ENCODE measurements around the gene BTBD10. TPM values are rescaled to one million over a fixed set of nuclear protein-coding genes. Genes with fewer than 3 reads are reported as not detected.
A peak's percentile ranks its signal among the peaks of the same experiment; 100 is the strongest.

The BTBD10 gene
- total RNA-seq, 1 donor from 2014 or later: 82.2 TPM

DNA sequence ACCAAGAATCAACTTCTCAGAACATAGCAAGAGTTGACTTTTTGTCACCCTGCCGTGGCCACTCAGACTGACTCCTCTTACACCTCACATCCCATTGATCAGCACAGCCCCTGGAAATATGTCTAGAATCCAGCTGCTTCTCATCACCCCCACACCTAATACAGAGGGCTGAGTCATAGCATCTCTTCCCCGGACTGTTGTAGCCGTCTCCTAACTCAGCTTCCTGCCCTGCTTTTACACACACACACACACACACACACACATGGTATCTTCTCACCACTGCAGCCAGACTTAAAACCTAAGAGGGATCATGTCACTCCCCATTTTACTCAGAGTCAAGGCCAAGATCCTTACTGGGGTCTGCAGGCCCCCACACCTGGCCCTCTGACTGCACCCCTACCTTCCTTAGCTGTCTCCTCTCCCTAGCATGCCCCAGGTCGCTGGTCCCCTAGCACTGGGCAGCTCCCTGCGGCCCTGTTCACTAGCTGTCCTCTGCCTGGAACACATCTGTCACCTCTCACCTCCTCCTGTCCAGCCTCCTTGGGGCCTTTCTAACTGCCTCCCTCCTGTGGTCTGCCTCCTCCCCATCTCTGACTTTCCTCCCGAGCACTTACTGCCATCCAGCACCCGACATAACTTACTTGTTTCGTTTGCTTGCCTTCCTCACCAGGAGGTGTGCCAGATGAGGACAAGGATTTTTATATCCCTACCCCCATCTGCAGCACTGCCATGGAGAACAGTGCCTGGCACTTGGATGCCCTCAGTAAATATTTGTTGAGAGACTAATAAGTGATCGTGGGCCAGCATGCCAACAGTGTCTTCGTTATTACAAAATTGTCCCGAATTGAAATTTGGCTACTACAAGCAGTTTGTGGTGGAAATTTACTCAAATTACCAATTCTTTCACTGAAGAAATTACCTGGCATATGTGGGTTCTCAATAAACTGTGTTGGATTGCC is 123.5 kb downstream of the BTBD10 start:
- Mint-ChIP-seq H3K9me3 (ENCODE audit: unreplicated experiment) (no peaks in the 10 kb centered on the region), H3K27ac (ENCODE audit: unreplicated experiment) (no peak overlapping the region), H3K4me3 (ENCODE audit: unreplicated experiment) (peak overlapping the region; percentile 52), H3K27me3 (ENCODE audit: unreplicated experiment) (peaks cover 4% of the 10 kb centered on the region), H3K36me3 (ENCODE audit: low read depth, unreplicated experiment) (peaks cover 7% of the 10 kb centered on the region), H3K4me1 (ENCODE audit: unreplicated experiment) (peaks cover 21% of the 10 kb centered on the region)
- TF ChIP-seq CTCF (IDR thresholded peaks at IDR 0.05; ENCODE audit: unreplicated experiment): no peak
- no peak for DNase-seq (ENCODE audit: low spot score)

DNA sequence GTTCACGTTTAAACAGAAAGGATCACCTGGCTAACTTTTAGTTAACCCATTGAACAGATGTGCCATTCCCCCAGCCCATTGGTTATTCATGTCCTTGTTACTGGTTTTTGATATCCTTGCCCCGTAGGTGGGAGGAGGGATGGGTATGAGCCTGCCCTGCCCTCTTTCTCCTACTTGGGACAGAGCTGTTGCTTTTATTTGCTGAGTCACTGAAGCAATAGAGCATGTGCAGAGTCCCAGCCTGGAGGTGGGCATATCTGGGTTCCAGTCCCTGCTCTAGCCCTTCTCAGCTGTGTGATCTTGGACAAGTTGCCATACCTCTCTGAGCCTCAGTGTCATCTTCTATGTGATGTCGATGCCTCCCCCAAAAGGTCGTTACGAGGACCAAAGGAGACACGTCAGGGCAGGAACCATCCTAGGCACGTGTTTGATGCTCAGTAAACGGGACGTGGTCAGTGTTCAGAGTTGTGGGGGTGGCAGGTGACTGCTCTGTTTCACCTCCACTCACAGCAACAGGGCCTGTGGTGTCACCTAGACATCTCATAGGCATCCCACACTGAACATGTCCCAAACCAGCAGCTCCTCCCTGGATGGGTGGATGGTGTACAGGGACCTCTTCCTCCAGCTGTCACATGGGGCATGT is 124.5 kb downstream of the BTBD10 start:
- Mint-ChIP-seq H3K36me3 (ENCODE audit: low read depth, unreplicated experiment) (peaks cover 7% of the 10 kb centered on the region), H3K27me3 (ENCODE audit: unreplicated experiment) (peaks cover 4% of the 10 kb centered on the region), H3K4me1 (ENCODE audit: unreplicated experiment) (peaks cover 21% of the 10 kb centered on the region), H3K9me3 (ENCODE audit: unreplicated experiment) (no peaks in the 10 kb centered on the region), H3K4me3 (ENCODE audit: unreplicated experiment) (no peak overlapping the region), H3K27ac (ENCODE audit: unreplicated experiment) (no peak overlapping the region)
- DNase-seq (ENCODE audit: low spot score): no peak
- TF ChIP-seq CTCF (IDR thresholded peaks at IDR 0.05; ENCODE audit: unreplicated experiment): no peak

- Mint-ChIP-seq H3K36me3 (ENCODE audit: low read depth, unreplicated experiment) (peaks cover 7% of the 10 kb centered on the region), H3K4me1 (ENCODE audit: unreplicated experiment) (peaks cover 21% of the 10 kb centered on the region), H3K27me3 (ENCODE audit: unreplicated experiment) (peaks cover 4% of the 10 kb centered on the region), H3K4me3 (ENCODE audit: unreplicated experiment) (no peak overlapping the region), H3K9me3 (ENCODE audit: unreplicated experiment) (no peaks in the 10 kb centered on the region), H3K27ac (ENCODE audit: unreplicated experiment) (no peak overlapping the region)
- no peak for TF ChIP-seq CTCF (IDR thresholded peaks at IDR 0.05; ENCODE audit: unreplicated experiment)
- DNase-seq (ENCODE audit: low spot score): no peak
Measured at GRCh38 chr11:13338019-13338426, 125.0 kb downstream of the BTBD10 start.

Other genes with a start within 250 kb of the BTBD10 start
- 7.7 TPM for gene BMAL1, start 185.4 kb downstream of the BTBD10 start, total RNA-seq (ENCODE audit: unreplicated experiment)
- gene PTH, start 32.8 kb upstream of the BTBD10 start, total RNA-seq (ENCODE audit: unreplicated experiment): not detected
- gene FAR1, start 205.4 kb upstream of the BTBD10 start, total RNA-seq (ENCODE audit: unreplicated experiment): 77.8 TPM